Thyroid gland (tissue), 4 donors: Measurements from ENCODE around the gene LCAT. TPM values are rescaled to one million over a fixed set of nuclear protein-coding genes. Genes with fewer than 3 reads are reported as not detected.

ENCODE experiments used
- DNase-seq, 2 donors: peaks; one replicate each; pipeline ENCODE4 v3.0.0-alpha.2; 2019
- H3K27ac ChIP-seq, 3 donors: fragments of 200-600 bp; sonication (generic); 1 replicate in 2 of 3; 2 replicates in 1 of 3; pipeline ENCODE4 v1.5.1; 2016 to 2019; ENCODE audit warnings: mild to moderate bottlenecking in 1 of 3, moderate library complexity in 1 of 3
- H3K27me3 ChIP-seq: fragments of 200-600 bp; sonication (generic); one replicate; pipeline ENCODE4 v1.5.1; 2019
- H3K36me3 ChIP-seq, 2 donors: fragments of 200-600 bp; sonication (generic); one replicate each; pipeline ENCODE4 v1.5.1; 2016 to 2019
- H3K4me1 ChIP-seq, 2 donors: fragments of 200-600 bp; sonication (generic); one replicate each; pipeline ENCODE4 v1.5.1; 2017 to 2019
- H3K4me3 ChIP-seq, 3 donors: fragments of 200-600 bp; sonication (generic); replicated peaks in 1 of 3; 1 replicate in 2 of 3; 2 replicates in 1 of 3; pipeline ENCODE4 v1.5.1; 2016; ENCODE audit warnings: mild to moderate bottlenecking in 1 of 3
- H3K9me3 ChIP-seq: fragments of 200-600 bp; sonication (generic); one replicate; pipeline ENCODE4 v1.5.1; 2017
- POLR2A ChIP-seq, 2 donors: fragments of 450-650 bp; IDR thresholded peaks; one replicate each; pipeline ENCODE4 v1.6.1; 2017; ENCODE audit warnings: antibody characterized with exemption in 2 of 2, mild to moderate bottlenecking in 2 of 2, moderate library complexity in 1 of 2
- WGBS, 2 donors: methylation state at CpG; one replicate each; pipeline ENCODE4 v1.1.5; 2017; 5-methylcytosine and 5-hydroxymethylcytosine counted together
- intact Hi-C: fragments of 100-400 bp; cut with DNase I; formaldehyde crosslinking; loops from one replicate; pipeline ENCODE4 v1.15.1; 2023
- total RNA-seq, 4 donors: library from RNA; depleted of rRNA; stranded (reverse); fragments of >200 nt; gene quantifications; one replicate each; pipeline ENCODE4 v1.2.3, GENCODE V29; 2016
- TF ChIP-seq, protein P1 (sequence below), 6 experiments: fragments of 200-600 bp in 3 of 6; fragments of 450-650 bp in 3 of 6; sonication (generic) in 3 of 6; IDR thresholded peaks; one replicate each; pipeline ENCODE4 v1.5.1; 2016 to 2019; ENCODE audit warnings: antibody characterized with exemption in 6 of 6, mild to moderate bottlenecking in 2 of 6, inconsistent platforms in 1 of 6, moderate library complexity in 1 of 6

LCAT gene
- total RNA-seq, 4 donors from 2014 or later: 9.9 to 16.4 (median 13.4) TPM

- H3K4me3 ChIP-seq: no peak overlapping the region
- no peaks in the 10 kb centered on the region for H3K4me1 ChIP-seq
- H3K27me3 ChIP-seq: no peaks in the 10 kb centered on the region
- no peak for DNase-seq
- no peak for TF ChIP-seq POLR2A (IDR thresholded peaks at IDR 0.05)
- TF ChIP-seq, protein P1, sequence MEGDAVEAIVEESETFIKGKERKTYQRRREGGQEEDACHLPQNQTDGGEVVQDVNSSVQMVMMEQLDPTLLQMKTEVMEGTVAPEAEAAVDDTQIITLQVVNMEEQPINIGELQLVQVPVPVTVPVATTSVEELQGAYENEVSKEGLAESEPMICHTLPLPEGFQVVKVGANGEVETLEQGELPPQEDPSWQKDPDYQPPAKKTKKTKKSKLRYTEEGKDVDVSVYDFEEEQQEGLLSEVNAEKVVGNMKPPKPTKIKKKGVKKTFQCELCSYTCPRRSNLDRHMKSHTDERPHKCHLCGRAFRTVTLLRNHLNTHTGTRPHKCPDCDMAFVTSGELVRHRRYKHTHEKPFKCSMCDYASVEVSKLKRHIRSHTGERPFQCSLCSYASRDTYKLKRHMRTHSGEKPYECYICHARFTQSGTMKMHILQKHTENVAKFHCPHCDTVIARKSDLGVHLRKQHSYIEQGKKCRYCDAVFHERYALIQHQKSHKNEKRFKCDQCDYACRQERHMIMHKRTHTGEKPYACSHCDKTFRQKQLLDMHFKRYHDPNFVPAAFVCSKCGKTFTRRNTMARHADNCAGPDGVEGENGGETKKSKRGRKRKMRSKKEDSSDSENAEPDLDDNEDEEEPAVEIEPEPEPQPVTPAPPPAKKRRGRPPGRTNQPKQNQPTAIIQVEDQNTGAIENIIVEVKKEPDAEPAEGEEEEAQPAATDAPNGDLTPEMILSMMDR (IDR thresholded peaks at IDR 0.05): no peak
- no peaks in the 10 kb centered on the region for H3K9me3 ChIP-seq
- intact Hi-C loops: no loop called here
- H3K36me3 ChIP-seq: peaks cover 8 to 21% of the 10 kb centered on the region in 2 donors
- 92 to 98% methylated on average over 7 to 8 of the region's 11 CpGs for WGBS, 2 donors
- no peak overlapping the region for H3K27ac ChIP-seq
Observed at GRCh38 chr16:67907397-67908180, 36.3 kb downstream of the LCAT start.

GRCh38 chr16:67902831-67903230, 41.1 kb downstream of the LCAT start:
- intact Hi-C loops: no loop called here
- H3K9me3 ChIP-seq: no peaks in the 10 kb centered on the region
- peaks cover 0 to under 1% of the 10 kb centered on the region in 2 donors for H3K4me1 ChIP-seq
- H3K27me3 ChIP-seq: no peaks in the 10 kb centered on the region
- 74 to 79% methylated on average over 4 of the region's 4 CpGs for WGBS, 2 donors
- no peaks in the 10 kb centered on the region for H3K36me3 ChIP-seq
- TF ChIP-seq, protein P1 (IDR thresholded peaks at IDR 0.05): no peak
- no peak for TF ChIP-seq POLR2A (IDR thresholded peaks at IDR 0.05)
- DNase-seq: no peak
- no peak overlapping the region for H3K27ac ChIP-seq
- no peak overlapping the region for H3K4me3 ChIP-seq

DNA sequence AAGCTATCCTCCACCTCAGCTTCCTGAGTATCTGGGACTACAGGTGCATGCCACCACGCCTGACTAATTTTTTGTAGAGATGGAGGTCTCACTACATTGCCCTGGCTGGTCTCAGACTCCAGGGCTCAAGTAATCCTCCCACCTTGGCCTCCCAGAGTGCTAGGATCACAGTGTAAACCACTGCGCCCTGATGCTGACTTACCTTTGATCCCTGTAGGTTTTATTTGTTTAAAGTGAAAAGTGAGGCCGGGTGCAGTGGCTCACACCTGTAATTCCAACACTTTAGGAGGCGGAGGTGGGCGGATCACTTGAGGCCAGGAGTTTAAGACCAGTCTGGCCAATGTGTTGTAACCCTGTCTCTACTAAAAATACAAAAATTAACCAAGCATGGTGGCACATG, 42.2 kb downstream of the LCAT start:
- Histone ChIP-seq H3K27ac (no peak overlapping the region), H3K4me1 (peaks cover 4 to 11% of the 10 kb centered on the region in 2 donors), H3K36me3 (no peaks in the 10 kb centered on the region), H3K27me3 (no peaks in the 10 kb centered on the region), H3K4me3 (no peak overlapping the region), H3K9me3 (no peaks in the 10 kb centered on the region)
- TF ChIP-seq, protein P1 (IDR thresholded peaks at IDR 0.05): no peak
- no peak for TF ChIP-seq POLR2A (IDR thresholded peaks at IDR 0.05)
- DNase-seq: no peak
- 88 to 92% methylated on average over 5 of the region's 5 CpGs for WGBS, 2 donors
- intact Hi-C loops: no loop called here

- H3K27me3 ChIP-seq: no peaks in the 10 kb centered on the region
- H3K4me1 ChIP-seq: peaks cover 17 to 36% of the 10 kb centered on the region in 2 donors
- 33 to 46% methylated on average over 3 of the region's 3 CpGs for WGBS, 2 donors
- H3K4me3 ChIP-seq: no peak overlapping the region
- no peak for TF ChIP-seq POLR2A (IDR thresholded peaks at IDR 0.05)
- TF ChIP-seq, protein P1 (IDR thresholded peaks at IDR 0.05): no peak
- peak overlapping the region in 1 of 3 donors; percentile 57 for H3K27ac ChIP-seq
- peak; percentile 51 to 57 for DNase-seq
- intact Hi-C loops: no loop called here
- H3K36me3 ChIP-seq: no peaks in the 10 kb centered on the region
- no peaks in the 10 kb centered on the region for H3K9me3 ChIP-seq
Observed at GRCh38 chr16:67897231-67897630, 46.7 kb downstream of the LCAT start.

DNA sequence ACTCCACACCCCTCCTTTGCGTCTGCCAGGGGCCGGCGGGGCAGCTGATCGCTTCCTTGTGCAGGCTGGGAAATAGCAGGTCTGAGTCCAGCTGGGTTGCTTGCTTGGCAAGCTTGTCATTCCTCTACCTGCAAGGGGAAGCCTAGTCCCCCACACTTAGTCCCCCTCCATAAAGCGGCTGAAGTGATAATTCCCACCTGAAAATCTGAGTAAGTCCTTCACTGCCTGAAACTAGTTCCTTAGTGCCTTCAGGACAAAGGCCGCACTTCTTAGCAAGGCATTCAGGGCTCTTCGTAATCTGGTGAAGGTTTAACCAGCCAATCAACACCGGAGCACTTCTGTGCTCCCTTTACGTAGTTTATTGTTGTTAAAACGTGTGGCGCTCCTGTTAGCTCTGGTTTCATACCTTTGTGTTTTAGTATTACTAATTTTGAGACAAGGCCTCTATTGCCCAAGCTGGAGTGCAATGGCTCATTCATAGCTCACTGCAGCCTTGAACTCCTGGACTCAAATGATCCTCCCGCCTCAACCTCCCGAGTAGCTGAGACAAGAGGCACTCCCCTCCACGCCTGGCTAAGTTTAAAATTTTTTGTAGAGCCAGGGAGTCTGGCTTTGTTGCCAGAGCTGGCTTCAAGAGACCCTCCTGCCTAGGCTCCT, 50.0 kb downstream of the LCAT start:
- peaks cover 17 to 36% of the 10 kb centered on the region in 2 donors for H3K4me1 ChIP-seq
- intact Hi-C loops: no loop called here
- no peak for DNase-seq

More for the DNA sequence above, 50.0 kb downstream of the LCAT start:
- Histone ChIP-seq H3K27ac (peak overlapping the region; percentile 86 to 91 (median 88)), H3K4me3 (peak overlapping the region; percentile 73 to 96 (median 96)), H3K9me3 (no peaks in the 10 kb centered on the region), H3K36me3 (no peaks in the 10 kb centered on the region), H3K27me3 (no peaks in the 10 kb centered on the region)
- WGBS, 2 donors: 17 to 22% methylated on average over 12 to 13 of the region's 14 CpGs
- no peak for TF ChIP-seq POLR2A (IDR thresholded peaks at IDR 0.05)
- TF ChIP-seq, protein P1 (IDR thresholded peaks at IDR 0.05): no peak
